Measurements from ENCODE around the gene NAP1L4. TPM values are rescaled to one million over a fixed set of nuclear protein-coding genes. Genes with fewer than 3 reads are reported as not detected.

Gene NAP1L4
- total RNA-seq, 4 donors from 2014 or later = 67.2 to 99.0 (median 82.4) TPM

DNA sequence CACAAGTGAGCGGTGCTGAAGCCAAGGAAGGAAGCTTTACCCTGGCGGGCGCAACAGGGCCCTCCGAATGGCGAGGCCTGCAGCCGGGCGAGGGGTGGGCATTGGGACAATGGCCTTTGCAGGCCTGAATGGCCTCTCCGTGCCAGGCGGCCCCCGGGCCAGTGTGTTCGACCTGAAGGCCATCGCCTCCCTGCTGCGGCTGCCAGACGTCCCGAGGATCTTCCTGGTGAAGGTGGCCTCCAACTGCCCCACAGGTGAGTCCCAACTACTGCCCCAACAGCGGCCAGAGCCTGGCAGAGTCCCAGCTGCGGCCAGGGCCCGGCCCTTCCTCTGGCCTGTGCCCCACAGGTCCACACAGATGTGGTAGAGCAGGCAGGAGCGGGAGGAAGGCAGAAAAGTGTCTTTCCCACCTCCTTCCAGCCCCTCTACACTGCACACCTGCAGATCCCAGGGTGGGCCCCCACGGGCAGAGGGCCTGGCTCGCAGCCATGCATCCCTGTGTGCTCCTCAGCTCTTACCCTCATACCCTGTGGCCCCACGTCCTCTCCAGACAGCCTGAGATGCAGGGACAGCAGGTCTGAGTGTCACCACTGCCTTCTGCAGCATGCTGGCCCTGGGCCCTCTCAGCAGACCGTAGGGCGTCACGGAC is 74.2 kb downstream of the NAP1L4 start:
- no peak for DNase-seq (ENCODE audit: low spot score in 2 of 2)
- intact Hi-C loops (cut with DNase I; ENCODE audit: low total_unique reads) = no loop called here
- TF ChIP-seq POLR2A (IDR thresholded peaks at IDR 0.05) = no peak
- TF ChIP-seq, protein P1, sequence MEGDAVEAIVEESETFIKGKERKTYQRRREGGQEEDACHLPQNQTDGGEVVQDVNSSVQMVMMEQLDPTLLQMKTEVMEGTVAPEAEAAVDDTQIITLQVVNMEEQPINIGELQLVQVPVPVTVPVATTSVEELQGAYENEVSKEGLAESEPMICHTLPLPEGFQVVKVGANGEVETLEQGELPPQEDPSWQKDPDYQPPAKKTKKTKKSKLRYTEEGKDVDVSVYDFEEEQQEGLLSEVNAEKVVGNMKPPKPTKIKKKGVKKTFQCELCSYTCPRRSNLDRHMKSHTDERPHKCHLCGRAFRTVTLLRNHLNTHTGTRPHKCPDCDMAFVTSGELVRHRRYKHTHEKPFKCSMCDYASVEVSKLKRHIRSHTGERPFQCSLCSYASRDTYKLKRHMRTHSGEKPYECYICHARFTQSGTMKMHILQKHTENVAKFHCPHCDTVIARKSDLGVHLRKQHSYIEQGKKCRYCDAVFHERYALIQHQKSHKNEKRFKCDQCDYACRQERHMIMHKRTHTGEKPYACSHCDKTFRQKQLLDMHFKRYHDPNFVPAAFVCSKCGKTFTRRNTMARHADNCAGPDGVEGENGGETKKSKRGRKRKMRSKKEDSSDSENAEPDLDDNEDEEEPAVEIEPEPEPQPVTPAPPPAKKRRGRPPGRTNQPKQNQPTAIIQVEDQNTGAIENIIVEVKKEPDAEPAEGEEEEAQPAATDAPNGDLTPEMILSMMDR (IDR thresholded peaks at IDR 0.05) = no peak
- whole genome bisulfite sequencing, 2 donors = 85 to 86% methylated on average over 25 of the region's 25 CpGs
- H3K4me3 ChIP-seq (ENCODE audit: low read depth, poor library complexity, severe bottlenecking) = no peak overlapping the region

DNA sequence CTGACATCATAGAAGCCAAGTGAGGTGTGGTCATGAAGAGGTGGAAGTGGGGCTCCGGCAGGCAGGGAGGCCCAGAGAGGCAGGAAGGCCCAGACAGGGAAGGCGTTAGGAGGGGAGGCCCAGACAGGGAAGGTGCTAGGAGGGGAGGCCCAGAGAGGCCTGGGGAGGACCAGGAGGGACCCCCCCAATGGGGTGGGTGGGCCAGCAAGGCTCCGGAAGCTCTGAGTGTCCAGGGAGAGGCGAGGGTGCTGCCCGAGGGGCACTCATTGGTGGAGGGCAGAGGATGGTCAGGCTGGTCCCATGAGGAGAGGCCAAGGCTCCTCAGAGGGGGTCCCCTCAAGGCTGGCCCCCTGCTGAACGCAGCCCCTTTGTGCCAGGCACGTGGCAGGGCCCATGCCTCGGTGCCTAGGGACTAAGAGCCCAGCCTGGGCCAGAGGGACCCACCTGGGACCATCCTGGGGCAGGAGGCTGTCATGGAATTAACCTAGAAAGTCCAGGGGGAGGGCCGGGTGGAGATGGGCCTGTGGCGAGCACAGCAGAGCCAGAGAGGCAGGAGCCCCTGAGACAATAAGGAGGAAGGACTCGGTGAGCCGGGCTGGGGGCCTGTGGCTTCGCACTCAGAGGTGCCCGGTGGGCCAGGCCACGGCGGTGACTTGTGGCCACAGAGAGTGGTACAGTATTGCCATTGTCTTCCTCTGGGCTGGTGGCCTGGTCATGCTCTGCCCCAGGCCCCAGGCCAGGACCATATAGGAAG is 75.1 kb downstream of the NAP1L4 start:
- no peak for DNase-seq (ENCODE audit: low spot score in 2 of 2)
- TF ChIP-seq, protein P1 (IDR thresholded peaks at IDR 0.05) = no peak
- no peak for TF ChIP-seq POLR2A (IDR thresholded peaks at IDR 0.05)
- 86 to 96% methylated on average over 16 of the region's 16 CpGs for WGBS, 2 donors
- intact Hi-C loops (cut with DNase I; ENCODE audit: low total_unique reads) = no loop called here
- no peak overlapping the region for H3K4me3 ChIP-seq (ENCODE audit: low read depth, poor library complexity, severe bottlenecking)

DNA sequence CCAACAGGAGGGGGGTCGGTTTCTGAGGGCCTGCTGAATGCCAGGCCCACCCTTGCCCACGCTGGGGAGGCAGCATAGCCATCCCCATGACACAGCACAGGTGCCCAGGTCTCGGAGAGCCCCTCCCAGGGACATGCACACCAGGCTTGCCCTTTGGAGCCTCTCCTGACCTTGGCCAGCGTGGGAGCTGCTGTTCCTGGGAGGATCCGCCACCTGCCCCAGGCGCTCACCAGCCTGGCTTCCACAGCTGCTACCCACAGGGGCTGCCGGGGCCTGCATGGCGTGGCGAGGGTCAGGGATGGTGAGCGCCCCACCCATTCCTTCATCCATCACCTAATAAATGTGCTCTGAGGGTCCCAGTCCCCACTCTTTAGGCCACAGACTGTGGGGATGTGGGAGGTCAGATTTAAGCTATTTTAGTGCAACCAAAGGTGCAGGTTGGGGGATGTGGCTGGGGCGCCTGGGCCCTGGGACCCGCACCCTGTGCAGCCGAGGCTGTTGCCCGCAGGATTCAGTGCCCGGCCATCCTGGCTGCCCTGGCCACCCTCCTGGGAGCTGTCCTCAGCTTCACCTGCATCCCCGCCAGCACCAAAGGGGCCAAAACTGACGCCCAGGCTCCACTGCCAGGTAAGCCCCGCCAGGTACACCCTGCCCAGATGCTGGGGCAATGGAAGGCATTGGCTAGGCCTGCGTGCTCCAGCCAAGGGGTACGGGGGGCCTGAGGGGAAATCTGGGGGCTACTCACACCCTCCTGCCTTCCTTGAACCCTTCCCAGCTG is 75.8 kb downstream of the NAP1L4 start:
- 83 to 91% methylated on average over 16 to 17 of the region's 20 CpGs for WGBS, 2 donors
- intact Hi-C loops (cut with DNase I; ENCODE audit: low total_unique reads) = no loop called here
- no peak for DNase-seq (ENCODE audit: low spot score in 2 of 2)
- TF ChIP-seq, protein P1 (IDR thresholded peaks at IDR 0.05) = no peak
- no peak for TF ChIP-seq POLR2A (IDR thresholded peaks at IDR 0.05)
- no peak overlapping the region for H3K4me3 ChIP-seq (ENCODE audit: low read depth, poor library complexity, severe bottlenecking)

DNA sequence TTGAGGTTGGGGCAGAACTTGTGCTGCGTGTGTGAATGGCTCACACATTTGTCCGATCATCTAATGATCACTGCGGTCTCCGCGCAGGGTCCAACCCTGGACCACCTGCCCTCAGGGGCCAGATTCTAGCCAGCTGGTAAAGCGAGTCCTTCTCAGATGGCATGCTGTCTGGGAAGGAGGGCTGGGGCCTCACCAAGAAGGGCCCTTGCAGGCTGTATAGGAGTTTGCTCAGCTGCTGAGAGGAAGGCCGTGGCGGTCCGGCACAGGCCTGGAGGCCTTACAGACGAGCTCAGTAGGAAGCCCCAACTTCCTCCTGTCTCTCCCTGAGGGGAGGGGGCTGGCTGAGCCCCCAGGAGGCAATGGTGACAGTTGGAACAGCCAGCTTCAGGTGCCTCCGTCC is 76.7 kb downstream of the NAP1L4 start:
- TF ChIP-seq, protein P1 (IDR thresholded peaks at IDR 0.05) = no peak
- no peak for TF ChIP-seq POLR2A (IDR thresholded peaks at IDR 0.05)
- intact Hi-C loops (cut with DNase I; ENCODE audit: low total_unique reads) = no loop called here
- DNase-seq (ENCODE audit: low spot score in 2 of 2) = no peak
- H3K4me3 ChIP-seq (ENCODE audit: low read depth, poor library complexity, severe bottlenecking) = no peak overlapping the region
- WGBS, 2 donors = 90 to 92% methylated on average over 8 to 10 of the region's 11 CpGs

DNA sequence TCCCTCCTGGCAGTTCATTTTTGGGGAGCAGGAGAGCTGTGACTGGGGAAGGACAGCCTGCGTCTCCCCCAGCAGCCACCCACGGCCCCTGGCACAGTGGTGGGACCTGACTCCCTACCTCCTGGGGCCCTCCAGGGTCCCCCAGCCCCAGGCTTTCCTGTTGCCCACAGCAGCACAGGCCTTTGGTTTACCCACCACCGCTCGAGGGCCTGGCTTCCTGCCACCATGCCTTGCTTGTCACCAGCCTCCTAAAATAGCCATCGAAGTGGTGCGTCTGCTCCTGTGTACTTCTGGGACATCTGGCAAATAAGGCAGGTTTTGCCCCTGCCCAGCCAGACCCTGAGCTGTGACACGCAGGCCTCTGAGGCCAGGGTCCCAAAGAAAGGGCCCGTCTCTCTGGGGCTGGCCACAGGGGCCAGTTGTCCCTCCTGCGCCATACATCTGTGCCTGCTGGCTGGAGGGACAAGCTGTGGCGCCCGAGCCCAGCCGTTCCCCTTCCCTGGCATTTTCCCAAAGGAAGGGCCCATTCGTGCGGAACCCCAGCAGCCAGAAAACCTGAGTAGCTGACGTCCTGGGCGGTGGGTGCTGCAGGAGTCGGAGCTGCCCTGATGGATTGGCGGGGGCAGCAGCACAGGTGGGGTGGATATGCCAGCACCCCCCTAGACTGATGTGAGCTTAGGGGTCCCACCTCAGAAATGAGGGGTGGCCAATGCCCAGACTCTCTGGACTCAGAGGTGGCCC is 77.5 kb downstream of the NAP1L4 start:
- WGBS, 2 donors = 82 to 83% methylated on average over 16 to 18 of the region's 18 CpGs
- intact Hi-C loops (cut with DNase I; ENCODE audit: low total_unique reads) = no loop called here
- no peak for TF ChIP-seq POLR2A (IDR thresholded peaks at IDR 0.05)
- TF ChIP-seq, protein P1 (IDR thresholded peaks at IDR 0.05) = no peak
- DNase-seq (ENCODE audit: low spot score in 2 of 2) = no peak
- no peak overlapping the region for H3K4me3 ChIP-seq (ENCODE audit: low read depth, poor library complexity, severe bottlenecking)

Data from lower leg skin (tissue), 4 donors.